H9 (cell line): ENCODE data around the gene EDIL3. TPM values are rescaled to one million over a fixed set of nuclear protein-coding genes. Genes with fewer than 3 reads are reported as not detected.

Experiments
- DNase-seq: peaks from one replicate; pipeline ENCODE4 v3.0.0-alpha.2; 2017
- H2AFZ ChIP-seq: one replicate; pipeline ENCODE4 v1.6.1; 2013; ENCODE audit warnings: mild to moderate bottlenecking, low read length, control low read depth, moderate library complexity
- H2AK5ac ChIP-seq: 2 replicates; pipeline ENCODE4 v1.6.1; 2013; ENCODE audit warnings: low read length, control low read depth, mixed read lengths; ENCODE audit not compliant: insufficient read length
- H2BK120ac ChIP-seq: one replicate; pipeline ENCODE4 v1.6.1; 2013; ENCODE audit warnings: low read depth, mild to moderate bottlenecking, low read length, control low read depth, inconsistent platforms; ENCODE audit not compliant: poor library complexity, severe bottlenecking
- H2BK12ac ChIP-seq: 2 replicates; pipeline ENCODE4 v1.6.1; 2013; ENCODE audit warnings: low read length, control low read depth, mixed read lengths, low read depth; ENCODE audit not compliant: insufficient read length
- H2BK15ac ChIP-seq: 2 replicates; pipeline ENCODE4 v1.6.1; 2013; ENCODE audit warnings: low read depth, low read length, control low read depth
- H2BK20ac ChIP-seq: one replicate; pipeline ENCODE4 v1.6.1; 2013; ENCODE audit warnings: low read depth, mild to moderate bottlenecking, low read length, control low read depth, inconsistent platforms; ENCODE audit not compliant: poor library complexity, severe bottlenecking
- H2BK5ac ChIP-seq: 2 replicates; pipeline ENCODE4 v1.6.1; 2013; ENCODE audit warnings: low read length, control low read depth, mixed read lengths; ENCODE audit not compliant: insufficient read length
- H3K14ac ChIP-seq: 2 replicates; pipeline ENCODE4 v1.6.1; 2013; ENCODE audit warnings: low read length, control low read depth; ENCODE audit not compliant: insufficient read depth
- H3K18ac ChIP-seq: 2 replicates; pipeline ENCODE4 v1.6.1; 2013; ENCODE audit warnings: low read depth, mild to moderate bottlenecking, mixed read lengths, low read length, control low read depth; ENCODE audit not compliant: insufficient read length
- H3K23ac ChIP-seq: 2 replicates; pipeline ENCODE4 v1.6.1; 2013; ENCODE audit warnings: low read length, control low read depth, mixed read lengths, low read depth; ENCODE audit not compliant: insufficient read length
- H3K23me2 ChIP-seq: 2 replicates; pipeline ENCODE4 v1.6.1; 2013; ENCODE audit warnings: low read depth, mild to moderate bottlenecking, mixed read lengths, low read length, control low read depth; ENCODE audit not compliant: insufficient read length, poor library complexity, severe bottlenecking
- H3K27ac ChIP-seq: 2 replicates; pipeline ENCODE4 v1.5.1; 2013; ENCODE audit warnings: low read length, control low read depth, mixed read lengths, low read depth; ENCODE audit not compliant: insufficient read length
- H3K27me3 ChIP-seq: 2 replicates; pipeline ENCODE4 v1.6.1; 2013; ENCODE audit warnings: low read length, control low read depth, inconsistent platforms; ENCODE audit not compliant: insufficient read depth
- H3K4ac ChIP-seq: 2 replicates; pipeline ENCODE4 v1.6.1; 2013; ENCODE audit warnings: low read depth, mild to moderate bottlenecking, control low read depth, inconsistent platforms, low read length, moderate library complexity
- H3K4me1 ChIP-seq: 2 replicates; pipeline ENCODE4 v1.6.1; 2013; ENCODE audit warnings: low read length, control low read depth, inconsistent platforms; ENCODE audit not compliant: insufficient read depth
- H3K4me2 ChIP-seq: 2 replicates; pipeline ENCODE4 v1.6.1; 2013; ENCODE audit warnings: low read length, control low read depth, mixed read lengths; ENCODE audit not compliant: insufficient read length, insufficient read depth
- H3K56ac ChIP-seq: 2 replicates; pipeline ENCODE4 v1.6.1; 2013; ENCODE audit warnings: low read depth, mild to moderate bottlenecking, mixed read lengths, low read length, control low read depth; ENCODE audit not compliant: insufficient read length
- H3K79me1 ChIP-seq: 2 replicates; pipeline ENCODE4 v1.6.1; 2013; ENCODE audit warnings: low read depth, mild to moderate bottlenecking, moderate library complexity, low read length, control low read depth, inconsistent platforms; ENCODE audit not compliant: insufficient read depth, poor library complexity, severe bottlenecking
- H3K79me2 ChIP-seq: 2 replicates; pipeline ENCODE4 v1.6.1; 2013; ENCODE audit warnings: low read length, control low read depth, inconsistent platforms; ENCODE audit not compliant: insufficient read depth
- H3K9ac ChIP-seq: 2 replicates; pipeline ENCODE4 v1.6.1; 2013; ENCODE audit warnings: low read length, control low read depth, mixed read lengths; ENCODE audit not compliant: insufficient read length; ENCODE audit errors: extremely low read depth
- H3K9me3 ChIP-seq: one replicate; pipeline ENCODE4 v1.6.1; 2013; ENCODE audit warnings: low read depth, low read length, inconsistent platforms; ENCODE audit not compliant: control insufficient read depth
- H3T11ph ChIP-seq: one replicate; pipeline ENCODE4 v1.6.1; 2013; ENCODE audit warnings: mild to moderate bottlenecking, low read length, control low read depth, inconsistent platforms
- H4K20me1 ChIP-seq: one replicate; pipeline ENCODE4 v1.6.1; 2013; ENCODE audit not compliant: control insufficient read depth, insufficient read length, insufficient read depth
- H4K5ac ChIP-seq: 2 replicates; pipeline ENCODE4 v1.6.1; 2013; ENCODE audit warnings: low read depth, mild to moderate bottlenecking, mixed read lengths, low read length, control low read depth; ENCODE audit not compliant: insufficient read length
- H4K8ac ChIP-seq: replicated peaks from 2 replicates; pipeline ENCODE4 v1.6.1; 2013; ENCODE audit warnings: low read length, control low read depth, mixed read lengths, low read depth; ENCODE audit not compliant: insufficient read length
- H4K91ac ChIP-seq: 2 replicates; pipeline ENCODE4 v1.6.1; 2013; ENCODE audit warnings: low read depth, mild to moderate bottlenecking, moderate library complexity, mixed read lengths, low read length, control low read depth; ENCODE audit not compliant: insufficient read length
- H3K27ac Mint-ChIP-seq, 3 experiments: 2 replicates in 2 of 3; 3 replicates in 1 of 3; pipeline ENCODE4 v1.8.0; 2020 to 2021; ENCODE audit warnings: mixed read lengths in 3 of 3, mild to moderate bottlenecking in 1 of 3, moderate library complexity in 1 of 3
- H3K27me3 Mint-ChIP-seq: 2 replicates; pipeline ENCODE4 v1.8.0; 2021; ENCODE audit warnings: low read depth, mild to moderate bottlenecking, moderate library complexity, mixed read lengths
- H3K36me3 Mint-ChIP-seq, 3 experiments: 2 replicates in 2 of 3; 3 replicates in 1 of 3; pipeline ENCODE4 v1.8.0; 2020 to 2021; ENCODE audit warnings: low read depth in 3 of 3, mixed read lengths in 3 of 3; ENCODE audit not compliant: insufficient read depth in 1 of 3
- H3K4me1 Mint-ChIP-seq, 2 experiments: 2 replicates each; pipeline ENCODE4 v1.8.0; 2020; ENCODE audit warnings: mixed read lengths in 2 of 2
- H3K4me3 Mint-ChIP-seq, 2 experiments: 2 replicates in 1 of 2; 3 replicates in 1 of 2; pipeline ENCODE4 v1.8.0; 2020 to 2021; ENCODE audit warnings: mild to moderate bottlenecking in 2 of 2, mixed read lengths in 2 of 2, moderate library complexity in 1 of 2
- H3K9me3 Mint-ChIP-seq, 2 experiments: 2 replicates in 1 of 2; 3 replicates in 1 of 2; pipeline ENCODE4 v1.8.0; 2020; ENCODE audit warnings: mild to moderate bottlenecking in 2 of 2, mixed read lengths in 2 of 2, moderate library complexity in 1 of 2
- WGBS: extraction: QIAGEN DNeasy Blood & Tissue Kit; methylation state at CpG from one replicate; pipeline ENCODE4 v1.1.7; 2013; ENCODE audit warnings: missing lambda C conversion rate, low lambda C conversion rate, mixed read lengths; ENCODE audit not compliant: insufficient read length; ENCODE audit errors: extremely low coverage; 5-methylcytosine and 5-hydroxymethylcytosine counted together
- total RNA-seq: library from RNA; stranded (reverse); gene quantifications from 2 replicates; pipeline ENCODE4 v1.2.1, GENCODE V29; 2021
- TF ChIP-seq, protein P1 (sequence below): fragments of 200-600 bp; sonication (generic); conservative IDR thresholded peaks from 3 replicates; pipeline ENCODE4 v1.8.0; 2021; ENCODE audit warnings: antibody characterized with exemption, mild to moderate bottlenecking

EDIL3 gene
- total RNA-seq, 1 experiment from 2014 or later: 61.9 TPM

DNA sequence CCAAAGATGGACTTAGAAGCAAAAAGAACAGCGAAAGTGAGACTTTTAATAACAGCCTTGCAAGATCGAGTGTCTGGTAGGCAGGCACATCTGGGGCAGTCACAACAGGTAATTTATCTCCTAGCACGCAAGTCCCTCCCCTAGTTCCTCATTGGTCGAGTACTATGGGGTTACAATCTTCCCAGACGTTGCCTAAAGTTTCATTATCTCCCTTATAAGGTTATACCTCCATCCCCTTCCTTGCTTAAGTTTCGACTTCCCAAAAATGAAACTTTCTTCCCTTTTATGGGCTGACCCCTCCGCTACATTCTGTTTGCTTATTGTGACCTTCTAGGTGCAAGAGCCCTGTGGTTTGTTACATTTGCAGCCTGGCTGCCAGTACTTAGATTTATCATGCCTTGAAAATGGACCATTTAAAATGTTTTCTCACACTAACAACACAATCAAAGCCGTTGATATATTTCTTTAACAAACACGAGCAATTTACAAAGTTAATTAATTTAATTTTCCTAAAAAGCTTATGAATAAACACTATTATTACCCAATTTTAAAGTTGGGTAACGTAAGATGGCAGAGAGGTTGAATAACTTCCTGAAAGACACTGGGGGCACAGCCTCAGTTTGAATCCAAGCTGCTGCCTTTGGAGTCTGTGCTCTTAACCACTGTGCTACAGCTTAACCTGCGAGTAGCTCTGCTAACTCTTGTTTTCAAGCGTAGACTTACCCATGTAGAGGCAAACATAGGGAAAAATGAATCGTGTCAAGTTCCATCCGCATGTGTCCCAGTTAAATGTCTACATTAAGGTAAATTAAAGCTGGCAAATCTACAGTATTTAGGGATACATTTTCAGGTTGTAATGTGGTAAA lies 91.7 kb downstream of the EDIL3 start:
- H2BK120ac ChIP-seq: no peak overlapping the region
- no peak overlapping the region for H2BK15ac ChIP-seq
- TF ChIP-seq, protein P1, sequence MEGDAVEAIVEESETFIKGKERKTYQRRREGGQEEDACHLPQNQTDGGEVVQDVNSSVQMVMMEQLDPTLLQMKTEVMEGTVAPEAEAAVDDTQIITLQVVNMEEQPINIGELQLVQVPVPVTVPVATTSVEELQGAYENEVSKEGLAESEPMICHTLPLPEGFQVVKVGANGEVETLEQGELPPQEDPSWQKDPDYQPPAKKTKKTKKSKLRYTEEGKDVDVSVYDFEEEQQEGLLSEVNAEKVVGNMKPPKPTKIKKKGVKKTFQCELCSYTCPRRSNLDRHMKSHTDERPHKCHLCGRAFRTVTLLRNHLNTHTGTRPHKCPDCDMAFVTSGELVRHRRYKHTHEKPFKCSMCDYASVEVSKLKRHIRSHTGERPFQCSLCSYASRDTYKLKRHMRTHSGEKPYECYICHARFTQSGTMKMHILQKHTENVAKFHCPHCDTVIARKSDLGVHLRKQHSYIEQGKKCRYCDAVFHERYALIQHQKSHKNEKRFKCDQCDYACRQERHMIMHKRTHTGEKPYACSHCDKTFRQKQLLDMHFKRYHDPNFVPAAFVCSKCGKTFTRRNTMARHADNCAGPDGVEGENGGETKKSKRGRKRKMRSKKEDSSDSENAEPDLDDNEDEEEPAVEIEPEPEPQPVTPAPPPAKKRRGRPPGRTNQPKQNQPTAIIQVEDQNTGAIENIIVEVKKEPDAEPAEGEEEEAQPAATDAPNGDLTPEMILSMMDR: no peak
- no peak overlapping the region for H2BK12ac ChIP-seq
- no peak overlapping the region for H3K23ac ChIP-seq
- H3K14ac ChIP-seq: no peak overlapping the region
- no peak overlapping the region for H3T11ph ChIP-seq
- H3K79me2 ChIP-seq: no peaks in the 10 kb centered on the region; the same call in 1 of the 2 replicates
- no peak overlapping the region for H2AK5ac ChIP-seq
- H4K5ac ChIP-seq: no peak overlapping the region
- no peak overlapping the region for H2BK20ac ChIP-seq
- H3K4me2 ChIP-seq: no peak overlapping the region
- no peak for DNase-seq
- Mint-ChIP-seq H3K4me3 (no peak overlapping the region), H3K27me3 (no peaks in the 10 kb centered on the region), H3K9me3 (no peaks in the 10 kb centered on the region), H3K4me1 (peaks cover 14 to 26% of the 10 kb centered on the region in 2 experiments), H3K36me3 (peaks cover 0 to 2% (median 0%) of the 10 kb centered on the region in 3 experiments; a peak in 2 of 7 replicates), H3K27ac (peak overlapping the region in 2 of 3 experiments; percentile 58 to 76; a peak in 3 of 7 replicates)
- no peaks in the 10 kb centered on the region for H3K23me2 ChIP-seq
- H3K27me3 ChIP-seq: no peaks in the 10 kb centered on the region
- H3K79me1 ChIP-seq: no peaks in the 10 kb centered on the region
- H3K9ac ChIP-seq: no peak overlapping the region
- no peak overlapping the region for H4K91ac ChIP-seq
- H2BK5ac ChIP-seq: peak overlapping the region; percentile 72
- H3K18ac ChIP-seq: no peak overlapping the region
- H3K9me3 ChIP-seq: no peaks in the 10 kb centered on the region
- H3K4me1 ChIP-seq: peaks cover 2% of the 10 kb centered on the region; the same call in 1 of the 2 replicates
- H4K8ac ChIP-seq: no peak overlapping the region
- H3K4ac ChIP-seq: no peak overlapping the region
- WGBS: no CpG with 5 or more reads among the region's 14 CpGs
- H2AFZ ChIP-seq: no peak overlapping the region
- H3K27ac ChIP-seq: peak overlapping the region; percentile 71
- H4K20me1 ChIP-seq: no peaks in the 10 kb centered on the region
- no peak overlapping the region for H3K56ac ChIP-seq
